HG02943 (cell line): Measurements from ENCODE around the gene MRPL40.

Source experiments
- ATAC-seq: cut with Tn5 transposase; IDR thresholded peaks from one replicate; pipeline ENCODE4 v1.9.1; 2021; ENCODE audit warnings: mild to moderate bottlenecking, low read depth, moderate library complexity; ENCODE audit not compliant: unreplicated experiment

The MRPL40 gene

GRCh38 chr22:19456541-19456940, 24.2 kb downstream of the MRPL40 start:
- ATAC-seq = no peak

- ATAC-seq = no peak
These were observed 25.6 kb downstream of the MRPL40 start for GRCh38 chr22:19457828-19458428.

GRCh38 chr22:19460036-19460435, 27.7 kb downstream of the MRPL40 start:
- ATAC-seq = no peak

GRCh38 chr22:19461506-19461905, 29.2 kb downstream of the MRPL40 start:
- no peak for ATAC-seq

GRCh38 chr22:19463008-19463407, 30.7 kb downstream of the MRPL40 start:
- no peak for ATAC-seq

GRCh38 chr22:19463491-19464469, 31.4 kb downstream of the MRPL40 start:
- no peak for ATAC-seq

- no peak for ATAC-seq
These were observed 32.2 kb downstream of the MRPL40 start for GRCh38 chr22:19464546-19464945.

- ATAC-seq = no peak
These were observed 32.6 kb downstream of the MRPL40 start for GRCh38 chr22:19464975-19465374.

GRCh38 chr22:19466126-19466716, 33.9 kb downstream of the MRPL40 start:
- no peak for ATAC-seq

- no peak for ATAC-seq
These were observed 34.8 kb downstream of the MRPL40 start for GRCh38 chr22:19466848-19467752.

GRCh38 chr22:19467912-19468311, 35.6 kb downstream of the MRPL40 start:
- ATAC-seq = no peak

GRCh38 chr22:19469421-19469820, 37.1 kb downstream of the MRPL40 start:
- no peak for ATAC-seq

- no peak for ATAC-seq
These were observed 37.7 kb downstream of the MRPL40 start for GRCh38 chr22:19470010-19470409.

GRCh38 chr22:19471572-19471971, 39.2 kb downstream of the MRPL40 start:
- ATAC-seq = no peak

- no peak for ATAC-seq
These were observed 39.9 kb downstream of the MRPL40 start for GRCh38 chr22:19472233-19472632.

GRCh38 chr22:19473578-19473977, 41.2 kb downstream of the MRPL40 start:
- no peak for ATAC-seq

- no peak for ATAC-seq
These were observed 43.7 kb downstream of the MRPL40 start for GRCh38 chr22:19476023-19476422.

- ATAC-seq = no peak
These were observed 45.1 kb downstream of the MRPL40 start for GRCh38 chr22:19477321-19478044.

- no peak for ATAC-seq
These were observed 45.9 kb downstream of the MRPL40 start for GRCh38 chr22:19478045-19478900.
